ENCODE results near the gene DISP3.

DISP3 gene

DNA sequence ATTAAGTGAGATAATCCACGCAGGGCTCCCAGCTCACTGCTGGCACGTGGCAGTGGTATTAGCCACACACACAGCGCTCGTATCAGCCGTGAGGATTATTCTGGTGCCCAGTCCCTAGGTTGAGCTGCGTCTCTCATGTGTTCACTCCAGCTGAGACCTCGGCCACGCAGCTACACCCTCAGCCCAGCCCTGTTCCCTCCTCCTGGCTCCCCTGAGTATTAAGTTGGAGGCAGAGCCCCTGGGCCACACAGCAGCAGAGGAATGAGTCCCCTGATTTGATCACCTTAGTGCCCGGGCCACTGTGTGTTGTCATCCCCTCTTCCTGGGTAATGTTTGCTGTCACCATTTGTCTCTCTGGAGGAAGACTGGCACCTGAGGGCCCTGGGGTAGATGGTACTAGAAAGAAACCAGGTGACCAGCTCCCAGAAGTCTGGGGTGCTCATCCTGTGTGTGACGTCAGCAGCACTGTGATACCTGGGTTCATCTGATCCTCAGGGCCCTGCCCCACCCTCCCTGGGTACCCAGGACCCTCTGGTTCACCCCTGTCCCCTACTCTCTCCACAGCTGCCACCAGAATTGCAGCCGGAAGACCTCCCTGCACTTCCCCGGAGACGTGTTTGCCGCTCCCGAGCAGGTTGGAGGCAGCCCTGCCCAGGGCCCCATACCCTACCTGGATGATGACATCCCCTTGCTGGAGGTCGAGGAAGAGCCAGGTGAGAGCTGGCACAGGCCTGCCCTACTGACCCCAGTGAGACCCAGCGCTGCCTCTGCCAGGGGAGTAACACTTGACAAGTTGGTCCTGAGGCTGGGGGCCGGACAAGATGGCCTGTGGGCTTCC, 40.1 kb downstream of the DISP3 start:
- no peak for DNase-seq

DNA sequence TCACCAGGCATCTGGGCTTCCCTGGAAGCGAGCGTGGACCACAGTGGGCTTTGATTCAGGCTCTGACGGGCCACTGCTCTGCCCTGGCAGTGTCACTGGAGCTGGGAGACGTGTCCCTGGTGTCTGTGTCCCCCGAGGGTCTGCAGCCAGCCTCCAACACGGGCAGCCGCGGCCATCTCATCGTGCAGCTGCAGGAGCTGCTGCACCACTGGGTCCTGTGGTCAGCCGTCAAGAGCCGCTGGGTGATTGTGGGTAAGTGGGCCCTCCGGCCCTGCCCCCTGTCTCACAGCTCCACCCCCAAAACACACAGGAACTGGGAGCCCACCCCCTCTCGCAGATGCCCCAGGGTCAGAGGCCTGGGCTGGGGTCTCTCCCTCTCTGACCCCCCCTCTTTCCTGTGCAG, 40.7 kb downstream of the DISP3 start:
- DNase-seq: no peak

DNA sequence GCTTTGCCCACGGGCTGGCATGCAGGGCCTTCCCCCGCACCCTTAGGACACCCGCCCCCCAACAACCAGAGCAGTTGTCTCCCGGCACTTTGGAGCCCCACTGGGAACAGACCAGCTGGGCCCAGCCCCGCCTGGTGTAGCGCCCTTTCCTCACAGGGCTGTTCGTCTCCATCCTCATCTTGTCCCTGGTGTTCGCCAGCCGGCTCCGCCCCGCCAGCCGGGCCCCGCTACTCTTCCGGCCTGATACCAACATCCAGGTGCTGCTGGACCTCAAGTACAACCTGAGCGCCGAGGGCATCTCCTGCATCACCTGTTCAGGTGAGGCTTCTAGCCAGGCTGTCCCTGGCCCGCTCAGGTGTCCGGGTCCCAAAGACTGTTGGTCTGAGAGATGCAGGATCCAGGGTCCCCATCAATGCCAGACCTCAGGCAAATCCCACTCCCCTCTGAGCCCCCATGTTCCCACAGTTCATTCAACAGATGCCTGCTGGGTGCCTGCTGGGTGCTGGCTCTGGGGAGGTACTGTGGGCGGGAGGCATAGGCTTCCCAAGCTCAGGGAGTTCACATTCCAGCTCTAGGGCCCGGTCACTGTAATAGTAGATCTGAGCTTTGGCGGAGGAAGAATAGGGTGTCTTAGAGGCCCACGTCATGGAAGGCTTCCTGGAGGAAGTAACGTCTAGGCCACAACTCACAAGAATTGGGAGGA, 41.7 kb downstream of the DISP3 start:
- DNase-seq: no peak

GRCh38 chr1:11521582-11522399, 42.8 kb downstream of the DISP3 start:
- no peak for DNase-seq

GRCh38 chr1:11522400-11523235, 43.7 kb downstream of the DISP3 start:
- DNase-seq: no peak

GRCh38 chr1:11523261-11523660, 44.3 kb downstream of the DISP3 start:
- no peak for DNase-seq

GRCh38 chr1:11523746-11524464, 45.0 kb downstream of the DISP3 start:
- no peak for DNase-seq

- no peak for DNase-seq
These were observed 45.7 kb downstream of the DISP3 start for GRCh38 chr1:11524465-11525150.

- DNase-seq: no peak
These were observed 46.2 kb downstream of the DISP3 start for GRCh38 chr1:11525151-11525505.

GRCh38 chr1:11525516-11525915, 46.6 kb downstream of the DISP3 start:
- no peak for DNase-seq

GRCh38 chr1:11526071-11526895, 47.3 kb downstream of the DISP3 start:
- no peak for DNase-seq

- DNase-seq: no peak
These were observed 48.8 kb downstream of the DISP3 start for GRCh38 chr1:11527541-11528452.

DNA sequence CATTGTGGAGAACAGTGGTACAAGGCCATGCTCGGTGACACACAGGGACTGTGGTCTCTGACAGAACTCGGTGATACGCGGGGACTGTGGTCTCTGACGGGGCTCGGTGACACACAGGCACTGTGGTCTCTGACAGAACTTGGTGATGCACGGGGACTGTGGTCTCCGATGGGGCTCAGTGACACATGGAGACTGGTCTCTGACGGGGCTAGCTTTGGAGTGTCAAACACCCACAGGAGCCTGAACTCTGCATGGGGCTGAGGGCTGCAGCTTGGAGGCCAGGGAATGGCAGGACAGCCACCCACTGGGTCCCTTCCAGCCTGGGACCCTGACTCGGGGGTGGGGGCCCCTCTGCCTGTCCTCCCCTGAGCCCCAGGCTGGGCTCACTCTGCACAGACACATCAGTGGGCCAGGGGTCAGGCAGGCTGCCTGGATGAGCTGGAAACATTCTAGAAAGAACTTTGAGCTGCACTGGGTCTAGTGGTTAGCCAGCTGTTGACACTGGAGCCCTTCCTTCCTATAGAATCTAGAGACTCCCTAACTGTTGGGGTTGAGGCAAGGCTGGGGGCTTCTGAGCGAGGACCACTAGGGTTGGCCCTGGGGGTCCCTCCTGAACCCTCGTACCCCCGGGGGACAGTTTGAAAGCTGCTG, 49.8 kb downstream of the DISP3 start:
- DNase-seq: no peak

DNA sequence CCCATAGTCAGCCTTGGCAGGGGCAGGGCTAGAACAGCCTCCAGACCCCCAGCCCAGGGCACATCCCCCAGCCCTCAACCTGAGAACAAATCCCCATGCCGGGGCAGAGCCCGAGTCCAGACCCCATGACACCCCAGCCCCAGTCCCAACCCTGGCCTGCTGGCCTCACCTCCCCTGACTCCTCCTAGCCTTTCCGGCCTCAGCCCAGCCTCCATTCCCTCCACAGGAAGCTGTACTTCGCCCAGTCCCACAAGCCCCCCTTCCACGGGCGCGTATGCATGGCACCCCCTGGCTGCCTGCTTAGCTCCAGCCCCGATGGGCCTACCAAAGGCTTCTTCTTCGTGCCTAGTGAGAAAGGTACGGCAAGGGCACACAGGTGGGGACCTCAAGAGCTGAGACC, 50.4 kb downstream of the DISP3 start:
- no peak for DNase-seq

DNA sequence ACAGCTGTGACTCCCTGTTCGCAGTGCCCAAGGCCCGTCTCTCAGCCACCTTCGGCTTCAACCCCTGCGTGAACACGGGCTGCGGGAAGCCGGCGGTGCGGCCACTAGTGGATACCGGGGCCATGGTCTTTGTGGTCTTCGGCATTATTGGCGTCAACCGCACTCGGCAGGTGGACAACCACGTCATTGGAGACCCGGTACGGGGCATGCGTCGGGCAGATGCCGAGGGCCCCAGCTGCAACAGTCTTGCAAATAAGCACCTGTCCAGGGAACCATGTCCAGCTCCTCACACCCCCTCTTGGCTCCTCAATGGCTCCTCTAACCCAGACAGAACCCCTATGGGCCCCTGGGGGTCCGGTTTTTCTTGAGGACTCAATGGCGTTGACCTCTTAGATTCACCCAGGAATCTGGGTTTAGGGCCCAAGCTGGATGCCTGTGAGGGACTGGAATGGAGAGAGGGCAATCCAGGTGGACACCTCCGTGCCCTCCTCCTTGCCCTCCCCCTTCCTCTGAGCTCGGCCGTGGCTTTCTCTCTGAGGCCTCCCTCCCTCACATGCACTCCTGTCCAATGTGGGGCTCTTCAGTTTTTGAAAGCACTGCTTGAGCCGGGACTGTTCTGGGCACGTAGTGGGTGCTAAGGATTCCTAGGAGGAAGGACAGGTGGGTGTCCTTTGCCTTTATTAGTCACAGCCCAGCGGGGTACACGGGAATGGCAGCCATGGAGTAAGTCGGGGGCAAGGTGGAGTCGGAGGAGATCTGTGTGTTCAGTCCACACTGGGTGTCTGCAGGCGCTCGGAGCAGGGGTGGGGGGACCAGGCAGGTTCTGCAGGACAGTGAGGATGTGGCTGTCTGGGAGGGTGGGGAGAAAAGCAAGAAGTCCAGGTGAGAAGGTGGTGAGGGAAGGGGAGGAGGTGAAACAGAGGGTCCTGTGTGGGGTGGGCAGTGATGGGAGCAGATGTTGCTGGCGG, 51.1 kb downstream of the DISP3 start:
- no peak for DNase-seq

GRCh38 chr1:11530731-11531311, 51.9 kb downstream of the DISP3 start:
- no peak for DNase-seq

DNA sequence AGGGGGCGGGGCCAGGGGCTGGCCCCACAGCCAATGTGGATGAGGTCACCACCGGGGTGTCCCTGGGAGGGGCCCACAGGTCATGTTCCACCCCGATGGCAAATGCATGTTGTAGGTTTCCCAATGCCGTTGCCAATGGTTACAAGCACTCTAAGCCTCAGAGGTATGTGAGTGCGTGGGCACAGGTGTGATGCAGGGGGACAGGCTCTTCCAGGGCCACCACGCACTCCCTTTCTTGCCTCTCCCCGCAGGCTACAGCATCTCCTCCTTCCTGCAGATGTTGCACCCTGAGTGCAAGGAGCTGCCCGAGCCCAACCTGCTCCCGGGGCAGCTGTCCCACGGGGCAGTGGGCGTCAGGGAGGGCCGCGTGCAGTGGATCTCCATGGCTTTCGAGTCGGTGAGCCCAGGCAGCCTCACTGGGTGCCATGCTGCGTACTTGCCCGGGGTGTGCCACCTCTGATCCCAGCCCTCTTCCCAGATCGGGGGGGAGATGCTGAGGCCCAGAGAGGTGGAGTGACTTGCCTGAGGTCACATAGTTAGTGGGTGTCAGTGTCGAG, 52.4 kb downstream of the DISP3 start:
- DNase-seq: no peak
